GM12801 (cell line): ENCODE measurements around the gene CTNND2.

Experiments used
- TF ChIP-seq, protein P1 (sequence below): IDR thresholded peaks from one replicate; pipeline ENCODE4 v1.5.1; 2011; ENCODE audit warnings: control low read depth; ENCODE audit not compliant: insufficient read length; ENCODE audit errors: extremely low read depth

Gene CTNND2

DNA sequence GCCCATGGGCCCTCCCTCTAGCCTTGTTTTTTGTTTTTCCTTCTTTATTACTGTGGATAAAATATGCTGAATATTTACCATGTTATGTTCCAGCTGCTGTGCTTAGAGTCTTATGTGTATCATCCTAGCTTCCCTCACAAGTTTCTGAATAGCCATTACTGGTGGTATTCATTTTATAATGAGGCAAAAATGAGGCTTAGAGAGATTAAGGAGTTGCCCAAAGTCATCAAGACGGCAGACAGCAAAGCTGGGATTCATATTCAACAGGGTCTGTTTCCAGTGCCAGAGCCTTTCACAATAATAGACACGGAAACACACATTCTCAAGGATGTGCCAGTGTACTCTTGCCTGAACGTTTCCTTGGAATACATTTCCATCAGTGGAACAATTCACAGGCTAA lies 258.1 kb downstream of the CTNND2 start:
- TF ChIP-seq, protein P1, sequence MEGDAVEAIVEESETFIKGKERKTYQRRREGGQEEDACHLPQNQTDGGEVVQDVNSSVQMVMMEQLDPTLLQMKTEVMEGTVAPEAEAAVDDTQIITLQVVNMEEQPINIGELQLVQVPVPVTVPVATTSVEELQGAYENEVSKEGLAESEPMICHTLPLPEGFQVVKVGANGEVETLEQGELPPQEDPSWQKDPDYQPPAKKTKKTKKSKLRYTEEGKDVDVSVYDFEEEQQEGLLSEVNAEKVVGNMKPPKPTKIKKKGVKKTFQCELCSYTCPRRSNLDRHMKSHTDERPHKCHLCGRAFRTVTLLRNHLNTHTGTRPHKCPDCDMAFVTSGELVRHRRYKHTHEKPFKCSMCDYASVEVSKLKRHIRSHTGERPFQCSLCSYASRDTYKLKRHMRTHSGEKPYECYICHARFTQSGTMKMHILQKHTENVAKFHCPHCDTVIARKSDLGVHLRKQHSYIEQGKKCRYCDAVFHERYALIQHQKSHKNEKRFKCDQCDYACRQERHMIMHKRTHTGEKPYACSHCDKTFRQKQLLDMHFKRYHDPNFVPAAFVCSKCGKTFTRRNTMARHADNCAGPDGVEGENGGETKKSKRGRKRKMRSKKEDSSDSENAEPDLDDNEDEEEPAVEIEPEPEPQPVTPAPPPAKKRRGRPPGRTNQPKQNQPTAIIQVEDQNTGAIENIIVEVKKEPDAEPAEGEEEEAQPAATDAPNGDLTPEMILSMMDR = no peak

DNA sequence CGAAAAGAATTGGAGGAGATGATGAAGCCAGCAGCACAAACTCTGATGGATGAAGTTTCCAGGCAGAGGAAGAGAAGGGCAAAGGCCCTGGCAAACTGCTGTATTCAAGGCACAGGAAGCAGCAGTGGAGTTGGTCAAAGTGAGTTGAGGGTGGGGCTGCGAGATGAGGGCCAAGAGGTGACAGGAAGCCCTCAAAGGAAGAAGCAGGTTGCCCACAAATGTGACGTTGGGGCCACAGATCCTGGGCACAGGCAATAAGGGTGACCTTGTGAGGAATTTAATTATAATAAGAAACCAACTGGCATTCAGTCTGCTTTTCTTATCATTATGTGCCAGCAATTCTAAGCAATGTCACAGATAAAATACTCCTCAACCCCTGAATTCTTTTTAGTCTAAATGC lies 261.8 kb downstream of the CTNND2 start:
- TF ChIP-seq, protein P1 = no peak

GRCh38 chr5:11640158-11640873 lies 263.9 kb downstream of the CTNND2 start:
- TF ChIP-seq, protein P1 = no peak

DNA sequence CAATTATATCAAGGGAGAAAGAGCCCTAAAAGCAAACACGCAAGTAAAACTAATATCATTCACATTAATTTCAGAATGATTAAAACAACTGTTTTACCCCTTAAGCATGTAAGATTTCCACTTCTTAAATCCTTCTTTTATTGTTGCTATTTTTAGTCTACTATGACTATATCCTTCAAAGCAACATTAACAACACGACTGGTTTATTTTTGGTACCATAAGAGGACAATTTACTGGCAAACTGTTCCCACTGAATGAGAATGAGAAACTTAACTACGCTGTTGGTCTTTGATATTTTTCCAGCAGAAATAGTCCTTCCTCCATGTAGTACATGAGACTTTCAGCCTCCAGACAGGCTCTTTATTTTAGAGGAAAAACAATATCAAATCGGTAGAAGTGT lies 281.5 kb downstream of the CTNND2 start:
- TF ChIP-seq, protein P1 = no peak

DNA sequence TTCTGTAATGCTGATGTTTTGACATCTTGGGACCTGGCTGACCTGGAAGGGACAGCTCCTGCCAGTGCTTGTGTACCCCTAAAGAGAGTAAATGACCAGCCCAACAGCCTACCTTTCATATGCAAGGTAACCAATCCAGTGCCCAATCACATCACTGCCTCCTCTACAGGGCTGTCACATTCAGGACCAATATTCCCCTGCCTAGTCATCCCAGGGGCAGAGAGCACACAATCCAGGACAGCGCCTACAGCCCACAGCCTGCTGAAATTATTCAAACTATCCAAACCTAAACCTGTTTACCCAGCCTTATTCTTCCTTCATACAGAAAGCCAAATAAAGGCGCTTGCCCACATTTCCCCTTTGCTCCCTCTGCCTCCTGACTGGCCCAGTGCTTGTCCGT lies 284.1 kb downstream of the CTNND2 start:
- TF ChIP-seq, protein P1 = no peak

DNA sequence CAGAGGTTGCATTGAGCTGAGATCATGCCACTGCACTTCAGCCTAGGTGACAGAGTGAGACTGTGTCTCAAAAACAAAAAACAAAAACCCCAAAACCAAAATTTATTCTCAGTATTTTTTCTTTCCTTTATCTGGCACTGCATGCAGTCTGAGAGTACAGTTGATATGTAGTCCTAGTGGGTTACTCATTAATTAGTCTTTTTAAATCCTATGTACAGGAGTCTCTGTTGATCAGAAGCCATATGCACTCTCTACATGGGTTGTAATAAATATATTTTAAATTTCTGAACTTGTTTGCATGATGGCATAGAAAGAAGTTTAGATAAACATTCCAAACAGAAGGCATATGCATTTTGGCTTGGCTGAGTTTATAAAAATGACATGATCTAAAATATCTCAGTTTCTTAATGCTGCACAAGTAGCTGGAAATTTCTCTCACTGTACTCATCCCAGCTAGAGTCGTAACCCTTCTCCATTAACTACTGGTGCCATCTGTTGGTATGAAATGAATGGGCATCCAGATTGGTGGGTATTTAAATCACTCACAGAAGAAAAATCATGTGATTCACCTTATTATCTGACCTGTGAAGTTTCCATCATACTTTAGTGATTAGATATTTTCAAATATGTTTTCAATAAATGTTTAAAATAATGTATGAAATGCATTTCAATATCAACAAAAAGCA lies 284.8 kb downstream of the CTNND2 start:
- TF ChIP-seq, protein P1 = no peak

- TF ChIP-seq, protein P1 = no peak
Measured at GRCh38 chr5:11617080-11617479, 287.2 kb downstream of the CTNND2 start.
